ENCODE results near the gene SMG9.

The SMG9 gene

DNA sequence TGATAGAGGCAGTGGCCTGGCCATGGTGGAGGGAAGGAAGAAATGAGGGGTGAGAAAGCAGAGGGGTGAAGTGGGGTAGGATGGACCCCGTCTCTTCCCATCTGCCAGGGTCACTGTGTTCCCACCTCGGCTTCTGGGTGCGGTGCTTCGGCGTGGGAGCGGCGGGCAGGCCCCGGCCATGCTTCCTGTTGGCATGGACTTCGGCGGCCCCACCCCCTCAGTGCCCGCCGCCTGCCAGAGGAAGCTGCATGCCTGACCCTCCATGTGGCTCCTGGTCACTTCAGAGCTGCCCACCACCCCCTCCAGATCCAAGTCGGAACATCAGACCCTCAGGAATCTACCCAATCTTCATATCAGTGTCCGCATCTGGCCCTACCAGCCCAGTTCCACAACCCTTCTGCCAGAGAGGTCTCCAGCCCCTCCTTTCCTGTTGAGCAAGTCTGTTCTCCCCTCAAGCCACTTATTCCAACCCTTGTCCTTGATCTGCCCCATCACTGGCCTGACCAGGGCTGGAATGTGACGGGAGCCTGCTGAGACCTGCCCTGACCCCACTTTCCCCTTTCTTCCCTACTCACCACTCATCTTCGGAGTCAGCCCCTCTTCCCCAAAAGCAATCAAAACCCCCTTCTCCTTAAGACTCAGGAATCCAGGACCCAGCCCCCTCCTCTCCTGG, 24.5 kb upstream of the SMG9 start:
- no peaks in the 10 kb centered on the region for H3K79me2 ChIP-seq (ENCODE audit: low read length)

GRCh38 chr19:43778651-43779050, 23.9 kb upstream of the SMG9 start:
- H3K4me1 ChIP-seq (ENCODE audit: low read length), result peaks cover 9% of the 10 kb centered on the region
- no peaks in the 10 kb centered on the region for H3K27me3 ChIP-seq (replicated peaks; ENCODE audit: insufficient read depth, low read length)
- H4K20me1 ChIP-seq (ENCODE audit: insufficient read depth, low read length), result no peaks in the 10 kb centered on the region
- H3K9me3 ChIP-seq (replicated peaks; ENCODE audit: insufficient read depth, low read length), result no peaks in the 10 kb centered on the region
- no peak overlapping the region for H3K9ac ChIP-seq (ENCODE audit: low read length)
- H3K79me2 ChIP-seq (ENCODE audit: low read length), result no peaks in the 10 kb centered on the region
- H3K4me3 ChIP-seq (ENCODE audit: low read length), result no peak overlapping the region
- no peak overlapping the region for H3K4me2 ChIP-seq (ENCODE audit: low read depth, low read length)
- no peaks in the 10 kb centered on the region for H3K36me3 ChIP-seq (replicated peaks; ENCODE audit: insufficient read depth, low read length)
- no peak for DNase-seq
- H3K27ac ChIP-seq (ENCODE audit: low read length), result no peak overlapping the region
- no peaks in the 10 kb centered on the region for H3K9me2 ChIP-seq (replicated peaks; ENCODE audit: insufficient read depth, low read length)
- TF ChIP-seq CTCF (IDR thresholded peaks at IDR 0.05; ENCODE audit: low read length) (no peak), EZH2 (optimal IDR thresholded peaks at IDR 0.05; ENCODE audit: low read depth, low read length) (no peak), EZH2phosphoT487 (IDR thresholded peaks at IDR 0.05; ENCODE audit: low read length) (no peak)
- no peak overlapping the region for H2AFZ ChIP-seq (ENCODE audit: low read length)
- no peaks in the 10 kb centered on the region for H3F3A ChIP-seq (ENCODE audit: insufficient read depth, low read length)

More for the DNA sequence above, 24.5 kb upstream of the SMG9 start:
- Histone ChIP-seq H3F3A (ENCODE audit: insufficient read depth, low read length) (0 out of 2 replicates have a peak, but pooled peaks cover 4% of the 10 kb centered on the region), H2AFZ (ENCODE audit: low read length) (no peak overlapping the region), H3K4me2 (ENCODE audit: low read depth, low read length) (no peak overlapping the region), H3K36me3 (replicated peaks; ENCODE audit: insufficient read depth, low read length) (no peaks in the 10 kb centered on the region), H3K27me3 (replicated peaks; ENCODE audit: insufficient read depth, low read length) (no peaks in the 10 kb centered on the region), H3K4me1 (ENCODE audit: low read length) (peaks cover 15% of the 10 kb centered on the region), H3K4me3 (ENCODE audit: low read length) (no peak overlapping the region), H4K20me1 (ENCODE audit: insufficient read depth, low read length) (no peaks in the 10 kb centered on the region), H3K9me3 (replicated peaks; ENCODE audit: insufficient read depth, low read length) (no peaks in the 10 kb centered on the region), H3K27ac (ENCODE audit: low read length) (no peak overlapping the region), H3K9me2 (replicated peaks; ENCODE audit: insufficient read depth, low read length) (no peaks in the 10 kb centered on the region), H3K9ac (ENCODE audit: low read length) (no peak overlapping the region)
- no peak for DNase-seq
- TF ChIP-seq EZH2phosphoT487 (IDR thresholded peaks at IDR 0.05; ENCODE audit: low read length), result no peak
- TF ChIP-seq CTCF (IDR thresholded peaks at IDR 0.05; ENCODE audit: low read length), result no peak
- TF ChIP-seq EZH2 (optimal IDR thresholded peaks at IDR 0.05; ENCODE audit: low read depth, low read length), result no peak

- no peak for TF ChIP-seq EZH2 (optimal IDR thresholded peaks at IDR 0.05; ENCODE audit: low read depth, low read length)
- TF ChIP-seq EZH2phosphoT487 (IDR thresholded peaks at IDR 0.05; ENCODE audit: low read length), result no peak
- no peak for TF ChIP-seq CTCF (IDR thresholded peaks at IDR 0.05; ENCODE audit: low read length)
- no peaks in the 10 kb centered on the region for H3K79me2 ChIP-seq (ENCODE audit: low read length)
- no peaks in the 10 kb centered on the region for H4K20me1 ChIP-seq (ENCODE audit: insufficient read depth, low read length)
- peaks cover 8% of the 10 kb centered on the region for H3K4me1 ChIP-seq (ENCODE audit: low read length)
- H3F3A ChIP-seq (ENCODE audit: insufficient read depth, low read length), result no peaks in the 10 kb centered on the region
- no peak for DNase-seq
- no peaks in the 10 kb centered on the region for H3K9me3 ChIP-seq (replicated peaks; ENCODE audit: insufficient read depth, low read length)
- H3K27me3 ChIP-seq (replicated peaks; ENCODE audit: insufficient read depth, low read length), result no peaks in the 10 kb centered on the region
- H2AFZ ChIP-seq (ENCODE audit: low read length), result peak overlapping the region; percentile 24; the same call in 1 of the 2 replicates
- H3K4me3 ChIP-seq (ENCODE audit: low read length), result no peak overlapping the region
- no peak overlapping the region; the same call in 1 of the 2 replicates for H3K4me2 ChIP-seq (ENCODE audit: low read depth, low read length)
- H3K9ac ChIP-seq (ENCODE audit: low read length), result no peak overlapping the region
- no peaks in the 10 kb centered on the region for H3K9me2 ChIP-seq (replicated peaks; ENCODE audit: insufficient read depth, low read length)
- H3K36me3 ChIP-seq (replicated peaks; ENCODE audit: insufficient read depth, low read length), result no peaks in the 10 kb centered on the region
- H3K27ac ChIP-seq (ENCODE audit: low read length), result peak overlapping the region; percentile 20; the same call in 1 of the 2 replicates
Observed at GRCh38 chr19:43777163-43777695, 22.5 kb upstream of the SMG9 start.

Data from MM.1S (cell line).